Liver (tissue), 9 donors: ENCODE measurements around the gene MED27. TPM values are rescaled to one million over a fixed set of nuclear protein-coding genes. Genes with fewer than 3 reads are reported as not detected.

ENCODE experiments used
- DNase-seq: peaks from one replicate; pipeline ENCODE4 v3.0.0-alpha.2; 2017; ENCODE audit warnings: low spot score
- H3K27ac ChIP-seq, 2 donors: one replicate each; pipeline ENCODE4 v1.7.0; 2013; ENCODE audit warnings: inconsistent platforms in 2 of 2, low read length in 2 of 2, control low read depth in 1 of 2, low read depth in 1 of 2, mild to moderate bottlenecking in 1 of 2
- H3K27me3 ChIP-seq, 4 donors: one replicate each; pipeline versions ENCODE4 v1.6.1 to v1.7.0; 2013; ENCODE audit warnings: low read length in 3 of 4, inconsistent platforms in 1 of 4, mild to moderate bottlenecking in 1 of 4, moderate library complexity in 1 of 4; ENCODE audit not compliant: control insufficient read depth in 4 of 4, insufficient read depth in 4 of 4
- H3K36me3 ChIP-seq, 4 donors: one replicate each; pipeline versions ENCODE4 v1.6.1 to v1.7.0; 2013; ENCODE audit warnings: low read length in 3 of 4, mild to moderate bottlenecking in 3 of 4, low read depth in 1 of 4, moderate library complexity in 1 of 4; ENCODE audit not compliant: control insufficient read depth in 4 of 4, insufficient read depth in 3 of 4
- H3K4me1 ChIP-seq, 4 donors: one replicate each; pipeline versions ENCODE4 v1.6.1 to v1.7.0; 2013; ENCODE audit warnings: low read length in 3 of 4, mild to moderate bottlenecking in 3 of 4, moderate library complexity in 1 of 4; ENCODE audit not compliant: control insufficient read depth in 4 of 4, insufficient read depth in 4 of 4
- H3K4me3 ChIP-seq, 3 donors: one replicate each; pipeline versions ENCODE4 v1.6.1 to v1.7.0; 2013; ENCODE audit warnings: low read length in 3 of 3, control low read depth in 1 of 3, low read depth in 1 of 3, mild to moderate bottlenecking in 1 of 3
- H3K9ac ChIP-seq, 2 donors: one replicate each; pipeline ENCODE4 v1.7.0; 2013; ENCODE audit warnings: low read length in 2 of 2, mild to moderate bottlenecking in 2 of 2, moderate library complexity in 2 of 2, control low read depth in 1 of 2, low read depth in 1 of 2
- H3K9me3 ChIP-seq, 4 donors: one replicate each; pipeline versions ENCODE4 v1.6.1 to v1.7.0; 2013; ENCODE audit warnings: low read length in 3 of 4; ENCODE audit not compliant: control insufficient read depth in 4 of 4
- ATF3 ChIP-seq: IDR thresholded peaks from 2 replicates; pipeline ENCODE4 v1.6.1; 2016; ENCODE audit warnings: antibody characterized with exemption
- CTCF ChIP-seq: fragments of 150-350 bp; IDR thresholded peaks from 2 replicates; pipeline ENCODE4 v1.5.1; 2017; ENCODE audit warnings: improper control_type of control experiment, low read depth, low read length; ENCODE audit not compliant: missing input control
- EGR1 ChIP-seq, 2 donors: IDR thresholded peaks; 2 replicates each; pipeline ENCODE4 v1.6.1; 2016 to 2018; ENCODE audit warnings: antibody characterized with exemption in 2 of 2, low read depth in 2 of 2
- FOXA1 ChIP-seq: IDR thresholded peaks from 2 replicates; pipeline ENCODE4 v1.6.1; 2016; ENCODE audit warnings: antibody characterized with exemption
- FOXA2 ChIP-seq: IDR thresholded peaks from 2 replicates; pipeline ENCODE4 v1.6.1; 2016; ENCODE audit warnings: antibody characterized with exemption
- GABPA ChIP-seq, 2 donors: IDR thresholded peaks in 1 of 2; conservative IDR thresholded peaks in 1 of 2; 2 replicates each; pipeline ENCODE4 v1.6.1; 2016; ENCODE audit warnings: antibody characterized with exemption in 2 of 2, mild to moderate bottlenecking in 1 of 2, moderate library complexity in 1 of 2
- HNF4A ChIP-seq, 2 donors: conservative IDR thresholded peaks; 2 replicates each; pipeline ENCODE4 v1.6.1; 2016; ENCODE audit warnings: antibody characterized with exemption in 2 of 2, mild to moderate bottlenecking in 2 of 2
- HNF4G ChIP-seq: IDR thresholded peaks from 2 replicates; pipeline ENCODE4 v1.6.1; 2016; ENCODE audit warnings: antibody characterized with exemption
- JUND ChIP-seq, 2 donors: IDR thresholded peaks; 2 replicates each; pipeline ENCODE4 v1.6.1; 2016; ENCODE audit warnings: antibody characterized with exemption in 2 of 2
- MAX ChIP-seq: IDR thresholded peaks from 2 replicates; pipeline ENCODE4 v1.6.1; 2016; ENCODE audit warnings: antibody characterized with exemption
- RAD21 ChIP-seq, 2 donors: IDR thresholded peaks; 2 replicates each; pipeline ENCODE4 v1.6.1; 2016; ENCODE audit warnings: antibody characterized with exemption in 2 of 2, mild to moderate bottlenecking in 2 of 2
- REST ChIP-seq: IDR thresholded peaks from 2 replicates; pipeline ENCODE4 v1.6.1; 2016; ENCODE audit warnings: antibody characterized with exemption, mild to moderate bottlenecking
- RXRA ChIP-seq, 2 donors: IDR thresholded peaks; 2 replicates each; pipeline ENCODE4 v1.6.1; 2017 to 2018; ENCODE audit warnings: antibody characterized with exemption in 2 of 2, mild to moderate bottlenecking in 1 of 2
- TAF1 ChIP-seq: conservative IDR thresholded peaks from 2 replicates; pipeline ENCODE4 v1.6.1; 2016; ENCODE audit warnings: antibody characterized with exemption, mild to moderate bottlenecking
- YY1 ChIP-seq: IDR thresholded peaks from 2 replicates; pipeline ENCODE4 v1.6.1; 2016; ENCODE audit warnings: antibody characterized with exemption, mild to moderate bottlenecking
- ZBTB33 ChIP-seq: IDR thresholded peaks from 2 replicates; pipeline ENCODE4 v1.6.1; 2016; ENCODE audit warnings: antibody characterized with exemption
- WGBS: extraction: QIAGEN DNeasy Blood & Tissue Kit; methylation state at CpG from one replicate; pipeline ENCODE4 v1.1.7; 2013; 5-methylcytosine and 5-hydroxymethylcytosine counted together
- polyA plus RNA-seq, 2 donors: library from polyadenylated mRNA; stranded (reverse) in 1 of 2; unstranded in 1 of 2; fragments of 200-250 nt in 1 of 2; fragments of >200 nt in 1 of 2; fragmentation: Nextera tagmentation in 1 of 2; extraction: Ambion mirVana in 1 of 2; gene quantifications; one replicate each; pipeline versions ENCODE4 v1.2.1 to v1.2.3, GENCODE V29; 2013 to 2015
- total RNA-seq, 2 donors: library from RNA; depleted of rRNA; stranded (reverse); fragments of >200 nt; gene quantifications; one replicate each; pipeline ENCODE4 v1.2.3, GENCODE V29; 2014
- donor health status: healthy.
- donor health status: healthy.
- donor health status: healthy.
- donor health status: healthy.
- donor health status: healthy.

MED27 gene
- total and polyA plus RNA-seq, 4 donors = 4.6 to 7.9 (median 5.5) TPM

GRCh38 chr9:132015866-132016265 lies 63.8 kb downstream of the MED27 start:
- Histone ChIP-seq H3K36me3 (no peaks in the 10 kb centered on the region), H3K4me3 (no peak overlapping the region), H3K9me3 (no peaks in the 10 kb centered on the region), H3K27me3 (no peaks in the 10 kb centered on the region), H3K9ac (no peak overlapping the region), H3K4me1 (peaks cover 3 to 19% (median 6%) of the 10 kb centered on the region in 4 donors), H3K27ac (no peak overlapping the region)
- TF ChIP-seq HNF4A (conservative IDR thresholded peaks at IDR 0.05) = no peak
- DNase-seq = no peak
- 97% methylated on average over 3 of the region's 3 CpGs for WGBS

- Histone ChIP-seq H3K4me3 (no peak overlapping the region), H3K27ac (no peak overlapping the region), H3K27me3 (no peaks in the 10 kb centered on the region), H3K9me3 (no peaks in the 10 kb centered on the region), H3K9ac (no peak overlapping the region), H3K36me3 (no peaks in the 10 kb centered on the region), H3K4me1 (peaks cover 3 to 12% (median 6%) of the 10 kb centered on the region in 4 donors)
- TF ChIP-seq ATF3 = no peak
- no peak for TF ChIP-seq HNF4A (conservative IDR thresholded peaks at IDR 0.05)
- TF ChIP-seq REST = no peak
- no peak for TF ChIP-seq FOXA2
- no peak for TF ChIP-seq CTCF
- no peak for TF ChIP-seq YY1
- no peak for TF ChIP-seq FOXA1
- no peak for TF ChIP-seq RAD21 (IDR thresholded peaks at IDR 0.05)
- TF ChIP-seq JUND (IDR thresholded peaks at IDR 0.05) = no peak
- no peak for TF ChIP-seq RXRA (IDR thresholded peaks at IDR 0.05)
- TF ChIP-seq MAX = no peak
- no peak for TF ChIP-seq HNF4G
- no peak for TF ChIP-seq GABPA (IDR thresholded peaks at IDR 0.05 in 1 of 2, conservative IDR thresholded peaks at IDR 0.05 in 1 of 2)
- TF ChIP-seq EGR1 (IDR thresholded peaks at IDR 0.05; ENCODE audit: low read depth in 2 of 2) = no peak
- TF ChIP-seq ZBTB33 = no peak
- no peak for TF ChIP-seq TAF1
- 79% methylated on average over 4 of the region's 4 CpGs for WGBS
- no peak for DNase-seq
Observed at GRCh38 chr9:132014218-132014805, 65.4 kb downstream of the MED27 start.
